Measurements from ENCODE around the gene PNMA1.
A peak's percentile ranks its signal among the peaks of the same experiment; 100 is the strongest.

Gene PNMA1

GRCh38 chr14:73713803-73714655 is at the start of gene PNMA1:
Gene PNMA1 (minus strand): TSS chr14:73714384. CDS start chr14:73713639, 745 bp downstream.
- peak; percentile 55 to 77 (median 66) for DNase-seq

- no peak for DNase-seq
These were observed 49.2 kb upstream of the PNMA1 start for GRCh38 chr14:73763396-73763795.

- DNase-seq, result no peak
These were observed 48.2 kb upstream of the PNMA1 start for GRCh38 chr14:73762375-73762822.

GRCh38 chr14:73761618-73762355 is 47.6 kb upstream of the PNMA1 start:
- DNase-seq, result no peak

GRCh38 chr14:73760598-73761586 is 46.7 kb upstream of the PNMA1 start:
- no peak for DNase-seq

GRCh38 chr14:73759714-73760597 is 45.8 kb upstream of the PNMA1 start:
- peak; percentile 91 to 94 (median 92) for DNase-seq

GRCh38 chr14:73759183-73759713 is 45.1 kb upstream of the PNMA1 start:
- peak in 2 of 4 experiments; percentile 38 to 45 for DNase-seq

GRCh38 chr14:73758392-73759182 is 44.4 kb upstream of the PNMA1 start:
- peak; percentile 40 to 53 (median 44) for DNase-seq

GRCh38 chr14:73757876-73758391 is 43.8 kb upstream of the PNMA1 start:
- no peak for DNase-seq

GRCh38 chr14:73757381-73757780 is 43.2 kb upstream of the PNMA1 start:
- DNase-seq, result no peak

GRCh38 chr14:73755434-73756014 is 41.3 kb upstream of the PNMA1 start:
- DNase-seq, result no peak

GRCh38 chr14:73754911-73755360 is 40.8 kb upstream of the PNMA1 start:
- DNase-seq, result no peak

- DNase-seq, result no peak
These were observed 40.0 kb upstream of the PNMA1 start for GRCh38 chr14:73753887-73754795.

GRCh38 chr14:73753124-73753886 is 39.1 kb upstream of the PNMA1 start:
- no peak for DNase-seq

- no peak for DNase-seq
These were observed 38.3 kb upstream of the PNMA1 start for GRCh38 chr14:73752297-73752992.

- no peak for DNase-seq
These were observed 37.0 kb upstream of the PNMA1 start for GRCh38 chr14:73751157-73751691.

- DNase-seq, result no peak
These were observed 36.3 kb upstream of the PNMA1 start for GRCh38 chr14:73750531-73750901.

Data from activated CD4-positive, CD25-positive, alpha-beta regulatory T cell (primary cell).